Activated CD8-positive, alpha-beta memory T cell treated with anti-CD3 and anti-CD28 coated beads for 24 hours (primary cell): Measurements from ENCODE around the gene ARPC5L.
"Not testable (repeated sequence)": the region's sequence is repeated elsewhere in the genome, so short reads cannot be mapped to it uniquely, and the experiment has no call there.

Experiments
- DNase-seq: peaks from one replicate; pipeline ENCODE4 v3.0.0-alpha.2; 2020

ARPC5L gene

GRCh38 chr9:124841075-124841821, 20.7 kb upstream of the ARPC5L start:
- no peak for DNase-seq

GRCh38 chr9:124843456-124844034, 18.4 kb upstream of the ARPC5L start:
- DNase-seq, result no peak

- no peak for DNase-seq
These were observed 17.6 kb upstream of the ARPC5L start for GRCh38 chr9:124844291-124844690.

GRCh38 chr9:124846467-124846866, 15.5 kb upstream of the ARPC5L start:
- not testable (repeated sequence) for DNase-seq

GRCh38 chr9:124846969-124847368, 15.0 kb upstream of the ARPC5L start:
- DNase-seq, result no peak

GRCh38 chr9:124849801-124850200, 12.1 kb upstream of the ARPC5L start:
- DNase-seq, result no peak

- DNase-seq, result no peak
These were observed 9.7 kb upstream of the ARPC5L start for GRCh38 chr9:124852121-124852828.

GRCh38 chr9:124852829-124853531, 8.9 kb upstream of the ARPC5L start, which contains the start of gene WDR38:
TSS of gene WDR38 (plus strand) at chr9:124853460. CDS start at chr9:124853532, 72 bp downstream.
- peak; percentile 92 for DNase-seq

- no peak for DNase-seq
These were observed 8.3 kb upstream of the ARPC5L start for GRCh38 chr9:124853605-124854143.

GRCh38 chr9:124854161-124854560, 7.8 kb upstream of the ARPC5L start:
- DNase-seq, result no peak

- DNase-seq, result no peak
These were observed 7.1 kb upstream of the ARPC5L start for GRCh38 chr9:124854822-124855221.

- DNase-seq, result no peak
These were observed 6.4 kb upstream of the ARPC5L start for GRCh38 chr9:124855566-124855943.

- peak; percentile 75 for DNase-seq
These were observed 5.8 kb upstream of the ARPC5L start for GRCh38 chr9:124855944-124856765.

- DNase-seq, result no peak
These were observed 4.3 kb upstream of the ARPC5L start for GRCh38 chr9:124857533-124858162.

GRCh38 chr9:124858330-124859046, 3.4 kb upstream of the ARPC5L start:
- no peak for DNase-seq

- no peak for DNase-seq
These were observed 1.9 kb upstream of the ARPC5L start for GRCh38 chr9:124859803-124860581.

- DNase-seq, result no peak
These were observed 1.2 kb upstream of the ARPC5L start for GRCh38 chr9:124860582-124861341.

GRCh38 chr9:124863371-124863871, 1.5 kb downstream of the ARPC5L start:
- DNase-seq, result no peak
